ENCODE results near the gene CTNNBL1.
"Not testable (repeated sequence)": the region's sequence is repeated elsewhere in the genome, so short reads cannot be mapped to it uniquely, and the experiment has no call there.

The CTNNBL1 gene

DNA sequence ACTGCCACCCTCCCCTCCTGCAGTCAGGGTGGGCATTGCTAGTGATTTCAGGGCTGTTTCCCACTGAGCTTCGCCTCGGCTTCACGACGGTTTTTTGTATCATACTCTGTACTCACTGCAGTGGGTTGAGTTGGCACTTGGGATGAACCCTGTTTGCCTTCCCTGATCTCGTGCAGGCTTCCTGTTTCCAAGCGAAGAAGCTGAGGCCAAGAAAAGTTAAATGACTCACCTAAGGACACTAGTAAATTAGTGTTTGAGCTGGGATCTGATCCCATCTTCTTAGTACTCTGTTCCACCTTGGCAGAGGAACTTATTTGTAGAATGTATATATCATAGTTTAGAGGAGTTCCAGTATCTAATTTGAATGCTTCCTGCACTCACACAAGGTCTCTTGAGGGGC lies 158.8 kb downstream of the CTNNBL1 start:
- in situ Hi-C loops (cut with MboI; ENCODE audit: low sequenced_read_pairs, unreplicated experiment) = no loop called here
- DNase-seq (ENCODE audit: low spot score) = no peak
- TF ChIP-seq, protein P1, sequence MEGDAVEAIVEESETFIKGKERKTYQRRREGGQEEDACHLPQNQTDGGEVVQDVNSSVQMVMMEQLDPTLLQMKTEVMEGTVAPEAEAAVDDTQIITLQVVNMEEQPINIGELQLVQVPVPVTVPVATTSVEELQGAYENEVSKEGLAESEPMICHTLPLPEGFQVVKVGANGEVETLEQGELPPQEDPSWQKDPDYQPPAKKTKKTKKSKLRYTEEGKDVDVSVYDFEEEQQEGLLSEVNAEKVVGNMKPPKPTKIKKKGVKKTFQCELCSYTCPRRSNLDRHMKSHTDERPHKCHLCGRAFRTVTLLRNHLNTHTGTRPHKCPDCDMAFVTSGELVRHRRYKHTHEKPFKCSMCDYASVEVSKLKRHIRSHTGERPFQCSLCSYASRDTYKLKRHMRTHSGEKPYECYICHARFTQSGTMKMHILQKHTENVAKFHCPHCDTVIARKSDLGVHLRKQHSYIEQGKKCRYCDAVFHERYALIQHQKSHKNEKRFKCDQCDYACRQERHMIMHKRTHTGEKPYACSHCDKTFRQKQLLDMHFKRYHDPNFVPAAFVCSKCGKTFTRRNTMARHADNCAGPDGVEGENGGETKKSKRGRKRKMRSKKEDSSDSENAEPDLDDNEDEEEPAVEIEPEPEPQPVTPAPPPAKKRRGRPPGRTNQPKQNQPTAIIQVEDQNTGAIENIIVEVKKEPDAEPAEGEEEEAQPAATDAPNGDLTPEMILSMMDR (IDR thresholded peaks at IDR 0.05; ENCODE audit: borderline replicate concordance, control extremely low read depth, extremely low read depth, insufficient read depth, missing control alignments) = no peak

DNA sequence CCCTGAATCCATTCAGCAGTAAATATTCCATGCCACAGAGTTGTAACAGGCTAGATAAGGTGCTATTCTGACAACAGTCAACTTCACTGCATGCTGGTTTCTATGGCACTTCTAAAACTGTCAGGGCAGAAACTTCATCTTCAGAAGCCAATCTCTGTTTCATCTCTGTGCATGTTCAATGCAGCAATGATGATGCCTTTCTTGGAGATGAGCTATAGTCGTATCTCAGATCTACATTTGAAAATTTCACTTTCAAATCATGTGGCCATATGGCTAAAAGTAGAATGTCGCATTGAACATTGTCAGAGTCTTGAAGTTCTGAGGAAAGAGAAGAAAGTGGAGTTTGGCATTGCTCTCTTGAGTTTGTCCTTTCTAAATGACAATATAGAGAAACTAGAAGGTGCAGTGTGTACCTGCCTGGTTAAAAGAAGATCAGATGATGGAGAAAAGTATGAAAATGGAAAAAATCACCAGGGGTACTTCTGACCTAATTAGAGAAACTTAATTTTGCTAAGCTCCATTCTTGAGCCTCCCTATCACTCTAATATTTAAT lies 160.1 kb downstream of the CTNNBL1 start:
- peak; percentile 47 for DNase-seq (ENCODE audit: low spot score)
- TF ChIP-seq, protein P1 (IDR thresholded peaks at IDR 0.05; ENCODE audit: borderline replicate concordance, control extremely low read depth, extremely low read depth, insufficient read depth, missing control alignments) = no peak
- in situ Hi-C loops (cut with MboI; ENCODE audit: low sequenced_read_pairs, unreplicated experiment) = no loop called here

DNA sequence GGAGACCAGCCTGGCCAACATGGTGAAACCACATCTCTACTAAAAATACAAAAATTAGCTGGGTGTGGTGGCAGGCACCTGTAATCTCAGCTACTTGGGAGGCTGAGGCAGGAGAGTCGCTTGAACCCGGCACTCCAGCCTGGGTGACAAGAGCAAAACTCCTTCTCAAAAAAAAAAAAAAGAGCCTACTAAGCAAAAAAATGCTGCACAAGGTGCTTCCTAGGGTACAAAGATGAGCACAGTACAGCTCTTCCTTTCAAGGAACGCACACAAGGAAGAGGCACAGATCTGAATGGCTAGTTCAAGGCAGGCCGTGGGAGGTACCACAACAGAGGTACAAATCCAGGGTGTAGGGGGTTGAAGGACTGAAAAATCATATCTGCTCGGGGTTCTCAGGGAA lies 162.2 kb downstream of the CTNNBL1 start:
- DNase-seq (ENCODE audit: low spot score); in situ Hi-C loops (cut with MboI; ENCODE audit: low sequenced_read_pairs, unreplicated experiment): not testable (repeated sequence)

DNA sequence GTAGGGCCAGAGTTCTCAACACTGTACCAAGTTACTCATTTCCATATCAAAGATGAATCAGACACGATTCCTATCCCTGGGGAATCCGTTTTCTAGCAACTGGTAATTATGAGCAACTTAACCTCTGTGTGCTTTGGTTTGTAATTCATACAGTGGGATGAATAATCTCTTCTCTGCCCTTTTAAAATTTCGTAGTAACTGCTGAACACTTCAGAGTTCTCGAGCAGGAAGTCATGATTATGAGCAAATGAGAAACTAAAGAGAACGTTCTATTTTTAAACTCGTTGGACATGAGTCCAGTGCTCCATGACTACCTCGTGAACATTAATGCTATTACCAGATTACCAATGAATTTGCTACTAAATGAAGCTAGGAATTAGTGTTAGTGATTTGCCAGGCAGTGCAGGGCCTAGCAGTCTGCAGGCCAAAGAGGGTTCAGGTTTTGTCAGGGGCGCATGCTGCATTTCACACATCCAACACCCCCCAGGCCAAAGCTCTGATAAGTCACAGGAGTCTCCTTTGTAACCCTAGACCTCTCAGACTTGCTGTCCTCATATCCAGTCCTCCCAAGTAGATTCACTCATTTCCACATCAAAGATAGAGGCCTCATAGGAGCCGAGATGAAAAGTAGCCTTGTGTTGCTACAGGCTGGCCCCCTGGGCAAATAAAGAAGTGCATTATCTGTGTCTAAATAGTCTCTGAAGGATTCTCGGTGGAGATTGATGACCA lies 163.3 kb downstream of the CTNNBL1 start:
- peak; percentile 23 for DNase-seq (ENCODE audit: low spot score)
- TF ChIP-seq, protein P1 (IDR thresholded peaks at IDR 0.05; ENCODE audit: borderline replicate concordance, control extremely low read depth, extremely low read depth, insufficient read depth, missing control alignments) = no peak
- in situ Hi-C loops (cut with MboI; ENCODE audit: low sequenced_read_pairs, unreplicated experiment) = no loop called here

DNA sequence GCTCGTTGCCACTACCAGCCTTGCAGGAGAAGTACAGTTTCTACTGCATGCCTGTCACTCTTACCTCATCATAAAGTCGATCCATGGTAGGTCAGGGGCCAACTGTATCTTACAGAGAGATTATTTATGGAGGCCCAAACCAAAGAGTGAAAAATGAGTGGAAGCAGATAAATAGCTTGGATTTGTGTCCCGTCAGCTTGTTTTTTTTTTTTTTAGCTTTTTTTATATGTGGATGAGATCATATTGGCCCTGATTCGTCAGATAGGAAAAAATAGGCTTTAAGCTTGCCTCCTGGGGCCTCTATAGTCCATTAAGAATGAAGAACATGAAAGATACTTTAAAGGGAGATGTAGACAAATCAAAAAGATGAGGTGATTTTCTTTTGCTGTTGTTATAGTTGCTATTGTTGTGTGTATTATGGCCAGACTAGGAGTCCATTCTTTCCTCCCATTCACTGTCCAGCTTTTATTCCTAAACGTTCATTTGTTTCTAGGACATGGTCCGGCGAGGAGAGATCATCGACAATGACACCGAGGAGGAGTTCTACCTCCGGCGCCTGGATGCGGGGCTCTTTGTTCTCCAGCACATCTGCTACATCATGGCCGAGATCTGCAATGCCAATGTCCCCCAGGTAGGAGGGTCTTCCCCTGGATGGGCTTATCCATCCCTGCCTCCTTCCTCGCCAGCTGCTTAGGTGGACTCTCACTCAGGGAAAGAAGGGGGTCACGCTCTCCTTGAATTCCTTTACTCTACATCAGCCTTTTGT lies 165.8 kb downstream of the CTNNBL1 start:
- TF ChIP-seq, protein P1 (IDR thresholded peaks at IDR 0.05; ENCODE audit: borderline replicate concordance, control extremely low read depth, extremely low read depth, insufficient read depth, missing control alignments) = no peak
- in situ Hi-C loops (cut with MboI; ENCODE audit: low sequenced_read_pairs, unreplicated experiment) = no loop called here
- DNase-seq (ENCODE audit: low spot score) = no peak

DNA sequence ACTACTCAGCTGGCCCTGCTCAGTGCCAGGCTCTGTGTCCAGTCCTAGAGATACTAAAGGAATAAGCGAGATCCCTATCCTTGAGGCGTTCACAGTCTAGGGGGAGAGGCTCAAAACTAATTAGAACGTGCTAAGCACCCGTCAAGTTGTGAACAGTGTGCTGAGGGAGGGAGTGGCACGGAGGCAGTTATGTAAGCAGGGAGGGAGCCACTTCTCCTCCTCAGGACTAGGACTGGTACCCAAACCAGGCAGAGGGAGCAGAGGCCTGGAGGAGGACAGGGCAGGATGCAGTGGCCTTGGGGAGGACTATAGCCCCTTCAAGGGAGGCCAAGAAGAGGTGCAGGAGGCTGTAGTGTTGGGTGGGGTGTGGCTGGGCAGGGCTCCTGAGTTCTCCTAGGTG lies 169.5 kb downstream of the CTNNBL1 start:
- TF ChIP-seq, protein P1 (IDR thresholded peaks at IDR 0.05; ENCODE audit: borderline replicate concordance, control extremely low read depth, extremely low read depth, insufficient read depth, missing control alignments) = no peak
- in situ Hi-C loops (cut with MboI; ENCODE audit: low sequenced_read_pairs, unreplicated experiment) = no loop called here
- no peak for DNase-seq (ENCODE audit: low spot score)

DNA sequence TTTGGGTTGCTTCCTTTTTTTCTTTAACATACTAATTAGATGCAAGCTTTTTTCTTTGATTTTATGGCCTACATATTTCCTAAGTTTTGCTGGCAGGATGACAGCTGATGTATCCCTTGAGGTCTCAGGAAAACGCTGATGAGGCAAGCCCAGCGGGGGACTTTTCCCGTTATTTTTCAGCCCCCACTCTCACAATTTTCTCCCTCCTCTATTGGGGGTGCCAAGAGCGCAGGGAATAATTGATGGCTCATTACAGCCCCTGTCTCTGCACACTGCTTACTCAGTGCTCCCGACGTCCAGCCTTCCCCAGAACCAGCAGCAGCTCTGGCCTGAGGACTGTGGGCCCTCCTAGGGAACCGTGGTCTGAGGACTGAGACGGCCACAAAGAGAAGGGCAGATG lies 170.5 kb downstream of the CTNNBL1 start:
- in situ Hi-C loops (cut with MboI; ENCODE audit: low sequenced_read_pairs, unreplicated experiment) = no loop called here
- TF ChIP-seq, protein P1 (IDR thresholded peaks at IDR 0.05; ENCODE audit: borderline replicate concordance, control extremely low read depth, extremely low read depth, insufficient read depth, missing control alignments) = no peak

More for the DNA sequence above, 170.5 kb downstream of the CTNNBL1 start:
- no peak for DNase-seq (ENCODE audit: low spot score)

Measured in GM13976 (cell line).